Uterus (tissue), 4 donors: ENCODE data around the gene ARCN1. TPM values are rescaled to one million over a fixed set of nuclear protein-coding genes. Genes with fewer than 3 reads are reported as not detected.

Experiments used
- DNase-seq, 2 donors: peaks; one replicate each; pipeline ENCODE4 v3.0.0-alpha.2; 2019 to 2020
- H3K27ac ChIP-seq, 2 donors: fragments of 200-600 bp; sonication (generic); 1 replicate in 1 of 2; 2 replicates in 1 of 2; pipeline ENCODE4 v1.5.1; 2016 to 2018
- H3K27me3 ChIP-seq, 2 donors: fragments of 200-600 bp; sonication (generic); one replicate each; pipeline ENCODE4 v1.5.1; 2018 to 2019; ENCODE audit warnings: control low read depth in 1 of 2
- H3K36me3 ChIP-seq, 2 donors: fragments of 200-600 bp; sonication (generic); one replicate each; pipeline ENCODE4 v1.5.1; 2019; ENCODE audit warnings: control low read depth in 1 of 2
- H3K4me1 ChIP-seq, 2 donors: fragments of 200-600 bp; sonication (generic); one replicate each; pipeline ENCODE4 v1.5.1; 2018 to 2019; ENCODE audit warnings: control low read depth in 1 of 2
- H3K4me3 ChIP-seq, 2 donors: fragments of 200-600 bp; sonication (generic); 1 replicate in 1 of 2; 2 replicates in 1 of 2; pipeline ENCODE4 v1.5.1; 2018 to 2019; ENCODE audit warnings: mild to moderate bottlenecking in 1 of 2
- H3K9me3 ChIP-seq, 2 donors: fragments of 200-600 bp; sonication (generic); one replicate each; pipeline ENCODE4 v1.5.1; 2019; ENCODE audit warnings: control low read depth in 1 of 2
- CTCF ChIP-seq, 4 experiments: fragments of 200-600 bp in 2 of 4; fragments of 450-650 bp in 2 of 4; sonication (generic) in 2 of 4; IDR thresholded peaks; one replicate each; pipeline ENCODE4 v1.5.1; 2016 to 2019; ENCODE audit warnings: antibody characterized with exemption in 4 of 4, mild to moderate bottlenecking in 2 of 4, moderate library complexity in 1 of 4
- POLR2A ChIP-seq, 2 donors: fragments of 450-650 bp; IDR thresholded peaks; one replicate each; pipeline ENCODE4 v1.6.1; 2016; ENCODE audit warnings: antibody characterized with exemption in 2 of 2, mild to moderate bottlenecking in 1 of 2, moderate library complexity in 1 of 2
- intact Hi-C: fragments of 100-400 bp; cut with DNase I; formaldehyde crosslinking; loops from one replicate; pipeline ENCODE4 v1.15.1; 2023; ENCODE audit warnings: low total_unique reads
- total RNA-seq, 4 donors: library from RNA; depleted of rRNA in 3 of 4; stranded (reverse); fragments of >200 nt in 3 of 4; gene quantifications; one replicate each; pipeline versions ENCODE4 v1.1.0 to v1.2.4, GENCODE V29; 2014 to 2023
- donor health status: DM: yes; HTN: yes; CAD: no.

Gene ARCN1
- total RNA-seq = 100 to 1,000 TPM in 2 of 4 donors, 10 to 100 TPM in 2; 55.3 to 154 (median 112) TPM

- DNase-seq = peak; percentile 79
- TF ChIP-seq CTCF (IDR thresholded peaks at IDR 0.05) (no peak), POLR2A (IDR thresholded peaks at IDR 0.05) (peak; percentile 9 to 69)
- Histone ChIP-seq H3K36me3 (no peaks in the 10 kb centered on the region), H3K4me1 (peaks cover 0 to 20% of the 10 kb centered on the region in 2 donors), H3K27ac (peak within 1 kb of the TSS; percentile 95 to 96), H3K27me3 (no peaks in the 10 kb centered on the region), H3K9me3 (no peaks in the 10 kb centered on the region), H3K4me3 (peak within 1 kb of the TSS; percentile 71 to 97)
- intact Hi-C loops = no loop called here
These were observed at the start of gene ARCN1 for GRCh38 chr11:118572061-118572980. TSS of gene ARCN1 (plus strand) at chr11:118572409. CDS start at chr11:118572548, 139 bp downstream.

GRCh38 chr11:118522571-118523072, 49.6 kb upstream of the ARCN1 start:
- no peaks in the 10 kb centered on the region for H3K9me3 ChIP-seq
- no peaks in the 10 kb centered on the region for H3K27me3 ChIP-seq
- intact Hi-C loops = no loop called here
- no peak overlapping the region for H3K4me3 ChIP-seq
- DNase-seq = no peak
- no peaks in the 10 kb centered on the region for H3K36me3 ChIP-seq
- H3K27ac ChIP-seq = no peak overlapping the region
- no peaks in the 10 kb centered on the region for H3K4me1 ChIP-seq
- TF ChIP-seq POLR2A (IDR thresholded peaks at IDR 0.05) (no peak), CTCF (IDR thresholded peaks at IDR 0.05) (peak in 2 of 4 experiments; percentile 5 to 30)

DNA sequence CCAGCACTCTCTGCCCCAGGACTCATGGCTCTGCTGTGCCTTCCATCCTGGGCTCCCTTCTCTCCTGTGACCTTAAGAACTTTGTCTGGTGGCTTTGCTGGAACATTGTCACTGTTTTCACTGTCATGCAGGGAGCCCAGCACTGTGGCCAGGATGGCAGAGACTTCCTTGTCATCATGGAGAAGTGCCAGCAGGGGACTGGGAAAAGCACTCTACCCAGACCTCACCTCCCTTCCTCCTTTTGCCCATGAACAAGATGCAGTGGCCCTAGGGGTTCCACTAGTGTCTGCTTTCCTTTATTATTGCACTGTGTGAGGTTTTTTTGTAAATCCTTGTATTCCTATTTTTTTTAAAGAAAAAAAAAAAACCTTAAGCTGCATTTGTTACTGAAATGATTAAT, 47.9 kb upstream of the ARCN1 start:
- H3K27me3 ChIP-seq = no peaks in the 10 kb centered on the region
- H3K36me3 ChIP-seq = no peaks in the 10 kb centered on the region

GRCh38 chr11:118524757-118525470, 47.3 kb upstream of the ARCN1 start:
- Histone ChIP-seq H3K9me3 (no peaks in the 10 kb centered on the region), H3K27ac (no peak overlapping the region), H3K36me3 (no peaks in the 10 kb centered on the region), H3K27me3 (no peaks in the 10 kb centered on the region), H3K4me1 (no peaks in the 10 kb centered on the region), H3K4me3 (no peak overlapping the region)
- no peak for DNase-seq
- intact Hi-C loops = no loop called here
- TF ChIP-seq CTCF (IDR thresholded peaks at IDR 0.05) = no peak
- TF ChIP-seq POLR2A (IDR thresholded peaks at IDR 0.05) = no peak

More for the DNA sequence above, 47.9 kb upstream of the ARCN1 start:
- TF ChIP-seq POLR2A (IDR thresholded peaks at IDR 0.05) (no peak), CTCF (IDR thresholded peaks at IDR 0.05) (no peak)
- Histone ChIP-seq H3K4me1 (no peaks in the 10 kb centered on the region), H3K9me3 (no peaks in the 10 kb centered on the region), H3K4me3 (no peak overlapping the region), H3K27ac (no peak overlapping the region)
- DNase-seq = no peak
- intact Hi-C loops = no loop called here
